Stimulated activated effector memory CD8-positive, alpha-beta T cell treated with anti-CD3 and anti-CD28 coated beads, Interleukin-12 subunit alpha, Interleukin-12 subunit beta, amount 100 ng/mL, for 72 hours (primary cell): Measurements from ENCODE around the gene SCNN1B.
"Not testable (repeated sequence)": the region's sequence is repeated elsewhere in the genome, so short reads cannot be mapped to it uniquely, and the experiment has no call there.

Experiments
- ATAC-seq: fragments of 150-1000 bp; cut with Tn5 transposase; 2 replicates; pipeline ENCODE4 v1.10.0; 2021
- DNase-seq, 2 donors: peaks; one replicate each; pipeline ENCODE4 v3.0.0; 2021 to 2022; ENCODE audit warnings: low spot score in 2 of 2
- H3K27ac Mint-ChIP-seq: one replicate; pipeline ENCODE4 v1.8.0; 2022; ENCODE audit warnings: mild to moderate bottlenecking, mixed read lengths
- H3K36me3 Mint-ChIP-seq: one replicate; pipeline ENCODE4 v1.8.0; 2022; ENCODE audit warnings: mild to moderate bottlenecking, mixed read lengths
- H3K4me1 Mint-ChIP-seq: one replicate; pipeline ENCODE4 v1.8.0; 2022; ENCODE audit warnings: mixed read lengths
- H3K4me3 Mint-ChIP-seq: one replicate; pipeline ENCODE4 v1.8.0; 2022; ENCODE audit warnings: mild to moderate bottlenecking, mixed read lengths
- H3K9me3 Mint-ChIP-seq: one replicate; pipeline ENCODE4 v1.8.0; 2022; ENCODE audit warnings: mixed read lengths

Gene SCNN1B

GRCh38 chr16:23279721-23280153 lies 22.4 kb upstream of the SCNN1B start:
- Mint-ChIP-seq H3K27ac (no peak overlapping the region), H3K36me3 (no peaks in the 10 kb centered on the region), H3K4me3 (no peak overlapping the region), H3K4me1 (no peaks in the 10 kb centered on the region), H3K9me3 (no peaks in the 10 kb centered on the region)
- DNase-seq = no peak
- no peak for ATAC-seq

- no peaks in the 10 kb centered on the region for H3K36me3 Mint-ChIP-seq
- DNase-seq (no peak), ATAC-seq (no peak)
- H3K4me1 Mint-ChIP-seq = no peaks in the 10 kb centered on the region
- H3K9me3 Mint-ChIP-seq = no peaks in the 10 kb centered on the region
- no peak overlapping the region for H3K27ac Mint-ChIP-seq
- no peak overlapping the region for H3K4me3 Mint-ChIP-seq
Observed at GRCh38 chr16:23280483-23280967, 21.6 kb upstream of the SCNN1B start.

- DNase-seq = no peak
- no peaks in the 10 kb centered on the region for H3K4me1 Mint-ChIP-seq
- H3K27ac Mint-ChIP-seq = no peak overlapping the region
- no peak overlapping the region for H3K4me3 Mint-ChIP-seq
- ATAC-seq = no peak
- H3K9me3 Mint-ChIP-seq = no peaks in the 10 kb centered on the region
- no peaks in the 10 kb centered on the region for H3K36me3 Mint-ChIP-seq
Observed at GRCh38 chr16:23282568-23282967, 19.5 kb upstream of the SCNN1B start.

- ATAC-seq (no peak), DNase-seq (no peak)
- H3K36me3 Mint-ChIP-seq = no peaks in the 10 kb centered on the region
- no peaks in the 10 kb centered on the region for H3K4me1 Mint-ChIP-seq
- no peak overlapping the region for H3K4me3 Mint-ChIP-seq
- no peaks in the 10 kb centered on the region for H3K9me3 Mint-ChIP-seq
- H3K27ac Mint-ChIP-seq = no peak overlapping the region
Observed at GRCh38 chr16:23283571-23283970, 18.5 kb upstream of the SCNN1B start.

- H3K36me3 Mint-ChIP-seq = no peaks in the 10 kb centered on the region
- no peak overlapping the region for H3K4me3 Mint-ChIP-seq
Observed at GRCh38 chr16:23284584-23284983, 17.5 kb upstream of the SCNN1B start.

GRCh38 chr16:23286131-23286532 lies 16.0 kb upstream of the SCNN1B start:
- H3K36me3 Mint-ChIP-seq = no peaks in the 10 kb centered on the region
- H3K4me3 Mint-ChIP-seq = no peak overlapping the region
- no peaks in the 10 kb centered on the region for H3K9me3 Mint-ChIP-seq
- DNase-seq = no peak
- no peaks in the 10 kb centered on the region for H3K4me1 Mint-ChIP-seq
- ATAC-seq = peak; percentile 37
- H3K27ac Mint-ChIP-seq = no peak overlapping the region

More at GRCh38 chr16:23284584-23284983, 17.5 kb upstream of the SCNN1B start:
- Mint-ChIP-seq H3K27ac (no peak overlapping the region), H3K4me1 (no peaks in the 10 kb centered on the region), H3K9me3 (no peaks in the 10 kb centered on the region)
- ATAC-seq = no peak
- no peak for DNase-seq

GRCh38 chr16:23288209-23288608 lies 13.9 kb upstream of the SCNN1B start:
- Mint-ChIP-seq H3K9me3 (no peaks in the 10 kb centered on the region), H3K4me1 (no peaks in the 10 kb centered on the region), H3K27ac (no peak overlapping the region), H3K4me3 (no peak overlapping the region), H3K36me3 (no peaks in the 10 kb centered on the region)
- no peak for ATAC-seq
- no peak for DNase-seq

- Mint-ChIP-seq H3K36me3 (no peaks in the 10 kb centered on the region), H3K4me3 (no peak overlapping the region), H3K4me1 (no peaks in the 10 kb centered on the region), H3K9me3 (no peaks in the 10 kb centered on the region), H3K27ac (no peak overlapping the region)
- ATAC-seq (no peak), DNase-seq (no peak)
Observed at GRCh38 chr16:23288726-23289512, 13.2 kb upstream of the SCNN1B start.

GRCh38 chr16:23290189-23291062 lies 11.7 kb upstream of the SCNN1B start:
- ATAC-seq (no peak), DNase-seq (no peak)
- Mint-ChIP-seq H3K4me3 (no peak overlapping the region), H3K27ac (no peak overlapping the region), H3K36me3 (no peaks in the 10 kb centered on the region), H3K4me1 (no peaks in the 10 kb centered on the region), H3K9me3 (no peaks in the 10 kb centered on the region)

GRCh38 chr16:23293016-23293415 lies 9.1 kb upstream of the SCNN1B start:
- Mint-ChIP-seq H3K9me3 (no peaks in the 10 kb centered on the region), H3K36me3 (no peaks in the 10 kb centered on the region), H3K27ac (no peak overlapping the region), H3K4me3 (no peak overlapping the region), H3K4me1 (no peaks in the 10 kb centered on the region)
- ATAC-seq (peak; percentile 58), DNase-seq (no peak)

- H3K4me1 Mint-ChIP-seq = no peaks in the 10 kb centered on the region
Observed at GRCh38 chr16:23294260-23294659, 7.8 kb upstream of the SCNN1B start.

GRCh38 chr16:23296994-23297393 lies 5.1 kb upstream of the SCNN1B start:
- peak in 1 of 2 donors; percentile 51 for DNase-seq

More at GRCh38 chr16:23294260-23294659, 7.8 kb upstream of the SCNN1B start:
- Mint-ChIP-seq H3K27ac (no peak overlapping the region), H3K4me3 (no peak overlapping the region), H3K9me3 (no peaks in the 10 kb centered on the region), H3K36me3 (no peaks in the 10 kb centered on the region)
- ATAC-seq = no peak
- DNase-seq = no peak

GRCh38 chr16:23298290-23298915 lies 3.7 kb upstream of the SCNN1B start:
- no peaks in the 10 kb centered on the region for H3K36me3 Mint-ChIP-seq
- peaks cover 5% of the 10 kb centered on the region for H3K4me1 Mint-ChIP-seq

More at GRCh38 chr16:23296994-23297393, 5.1 kb upstream of the SCNN1B start:
- Mint-ChIP-seq H3K4me3 (no peak overlapping the region), H3K9me3 (no peaks in the 10 kb centered on the region), H3K27ac (no peak overlapping the region), H3K36me3 (no peaks in the 10 kb centered on the region), H3K4me1 (peaks cover 5% of the 10 kb centered on the region)
- no peak for ATAC-seq

GRCh38 chr16:23299815-23300214 lies 2.3 kb upstream of the SCNN1B start:
- H3K4me3 Mint-ChIP-seq, ATAC-seq, H3K4me1 Mint-ChIP-seq, H3K36me3 Mint-ChIP-seq, H3K9me3 Mint-ChIP-seq, DNase-seq, H3K27ac Mint-ChIP-seq: not testable (repeated sequence)

More at GRCh38 chr16:23298290-23298915, 3.7 kb upstream of the SCNN1B start:
- no peak for ATAC-seq
- H3K4me3 Mint-ChIP-seq = no peak overlapping the region
- H3K9me3 Mint-ChIP-seq = no peaks in the 10 kb centered on the region
- H3K27ac Mint-ChIP-seq = no peak overlapping the region
- DNase-seq = no peak
